ENCODE measurements around the gene APMAP. TPM values are rescaled to one million over a fixed set of nuclear protein-coding genes. Genes with fewer than 3 reads are reported as not detected.

The APMAP gene
- total RNA-seq (2022; extraction: Qiagen RNA extraction) = 163 to 188 TPM (median 181 TPM) in 5 replicates

GRCh38 chr20:24992487-24993205, at the start of gene APMAP:
Gene APMAP (minus strand): TSS chr20:24992751. CDS start chr20:24992688, 63 bp downstream.

GRCh38 chr20:24948939-24949679, 43.4 kb downstream of the APMAP start, which contains the start of gene CST7:
Gene CST7 (plus strand): TSS chr20:24949269. CDS start chr20:24949506, 237 bp downstream.

Other genes with a start within 250 kb of the APMAP start
- not detected in 5 replicates for gene CST7, start 43.5 kb downstream of the APMAP start, total RNA-seq (2022; extraction: Qiagen RNA extraction)
- 11.5 to 17.1 TPM (median 15.7 TPM) in 5 replicates for gene ACSS1, start 65.4 kb upstream of the APMAP start, total RNA-seq (2022; extraction: Qiagen RNA extraction)
- 0.77 to 1.5 TPM (median 0.89 TPM) in 5 replicates for gene VSX1, start 89.4 kb upstream of the APMAP start, total RNA-seq (2022; extraction: Qiagen RNA extraction)
- 152 to 186 TPM (median 168 TPM) in 5 replicates for gene ENTPD6, start 203.0 kb upstream of the APMAP start, total RNA-seq (2022; extraction: Qiagen RNA extraction)